ENCODE measurements around the gene PM20D1.
"Not testable (repeated sequence)": the region's sequence is repeated elsewhere in the genome, so short reads cannot be mapped to it uniquely, and the experiment has no call there.

PM20D1 gene

DNA sequence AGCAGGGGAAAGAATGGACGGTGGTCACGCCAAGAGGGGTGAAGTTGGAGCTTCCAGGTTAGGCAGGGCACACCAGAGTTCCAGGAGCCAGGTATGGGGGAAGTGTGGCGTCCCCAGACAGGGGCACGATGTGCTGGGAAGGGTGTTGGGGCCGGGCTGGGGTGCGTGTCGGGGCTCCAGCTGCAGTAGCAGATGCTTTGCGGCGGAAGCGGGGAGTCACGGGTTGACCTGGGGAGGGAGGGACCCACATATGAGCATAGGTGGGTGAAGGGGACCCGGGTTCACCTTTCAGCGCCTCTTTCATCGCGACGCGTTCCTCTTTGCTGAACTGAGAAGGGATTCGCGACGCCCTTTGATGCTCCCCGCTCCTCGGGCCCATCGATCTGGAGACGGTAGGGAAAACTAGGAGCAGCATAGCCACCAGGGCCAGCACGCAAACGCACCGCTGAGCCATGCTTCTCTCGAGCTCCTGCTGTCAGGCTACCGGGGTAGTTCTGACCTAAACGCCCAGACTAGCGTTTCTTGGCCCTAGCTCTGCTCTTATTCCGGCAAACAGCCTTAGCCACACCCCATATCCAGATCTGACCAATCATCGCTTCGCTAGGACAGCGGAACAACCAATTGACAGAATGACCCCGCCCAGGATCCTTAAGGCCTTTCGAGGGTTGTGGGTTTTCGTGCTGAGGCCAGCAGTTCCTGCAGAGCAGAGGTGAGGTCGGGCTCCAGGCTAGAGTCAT lies at the start of gene PM20D1:
TSS of gene PM20D1 (minus strand) at position 514 of the 737 bp plus-strand sequence. CDS start at position 454, 60 bp downstream.
- no peak for TF ChIP-seq CTCF (IDR thresholded peaks at IDR 0.05; ENCODE audit: insufficient read depth, low read depth, low read length, missing control alignments)
- H3K4me3 ChIP-seq (ENCODE audit: low read length): no peak within 1 kb of the TSS
- peak; percentile 44 for DNase-seq (ENCODE audit: low read depth)

GRCh38 chr1:205896351-205896750 lies 46.4 kb upstream of the PM20D1 start:
- DNase-seq (ENCODE audit: low read depth): no peak
- no peak overlapping the region for H3K4me3 ChIP-seq (ENCODE audit: low read length)
- TF ChIP-seq CTCF (IDR thresholded peaks at IDR 0.05; ENCODE audit: insufficient read depth, low read depth, low read length, missing control alignments): no peak

- DNase-seq (ENCODE audit: low read depth); H3K4me3 ChIP-seq (ENCODE audit: low read length): not testable (repeated sequence)
Observed at GRCh38 chr1:205894119-205894518, 44.2 kb upstream of the PM20D1 start.

GRCh38 chr1:205892175-205892574 lies 42.2 kb upstream of the PM20D1 start:
- H3K4me3 ChIP-seq (ENCODE audit: low read length): not testable (repeated sequence)

GRCh38 chr1:205891481-205891880 lies 41.5 kb upstream of the PM20D1 start:
- H3K4me3 ChIP-seq (ENCODE audit: low read length): not testable (repeated sequence)
- peak; percentile 17 for DNase-seq (ENCODE audit: low read depth)

More at GRCh38 chr1:205892175-205892574, 42.2 kb upstream of the PM20D1 start:
- DNase-seq (ENCODE audit: low read depth): not testable (repeated sequence)

DNA sequence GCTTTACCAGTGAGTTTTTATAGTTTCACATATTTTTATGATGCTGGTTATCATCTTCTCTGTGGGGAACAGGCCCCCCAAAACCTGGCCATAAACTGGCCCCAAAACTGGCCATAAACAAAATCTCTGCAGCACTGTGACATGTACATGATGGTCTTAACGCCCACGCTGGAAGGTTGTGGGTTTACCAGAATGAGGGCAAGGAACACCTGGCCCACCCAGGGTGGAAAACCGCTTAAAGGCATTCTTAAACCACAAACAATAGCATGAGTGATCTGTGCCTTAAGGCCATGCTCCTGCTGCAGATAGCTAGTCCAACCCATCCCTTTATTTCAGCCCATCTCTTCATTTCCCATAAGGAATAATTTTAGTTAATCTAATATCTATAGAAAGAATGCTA lies 40.7 kb upstream of the PM20D1 start:
- not testable (repeated sequence) for H3K4me3 ChIP-seq (ENCODE audit: low read length); DNase-seq (ENCODE audit: low read depth)

- not testable (repeated sequence) for H3K4me3 ChIP-seq (ENCODE audit: low read length)
Observed at GRCh38 chr1:205889706-205890105, 39.8 kb upstream of the PM20D1 start.

GRCh38 chr1:205889006-205889405 lies 39.1 kb upstream of the PM20D1 start:
- DNase-seq (ENCODE audit: low read depth); H3K4me3 ChIP-seq (ENCODE audit: low read length): not testable (repeated sequence)

More at GRCh38 chr1:205889706-205890105, 39.8 kb upstream of the PM20D1 start:
- peak; percentile 65 for DNase-seq (ENCODE audit: low read depth)

GRCh38 chr1:205883792-205884191 lies 33.9 kb upstream of the PM20D1 start:
- TF ChIP-seq CTCF (IDR thresholded peaks at IDR 0.05; ENCODE audit: insufficient read depth, low read depth, low read length, missing control alignments): no peak
- DNase-seq (ENCODE audit: low read depth): no peak
- no peak overlapping the region for H3K4me3 ChIP-seq (ENCODE audit: low read length)

GRCh38 chr1:205880923-205881322 lies 31.0 kb upstream of the PM20D1 start:
- no peak for DNase-seq (ENCODE audit: low read depth)
- no peak for TF ChIP-seq CTCF (IDR thresholded peaks at IDR 0.05; ENCODE audit: insufficient read depth, low read depth, low read length, missing control alignments)
- H3K4me3 ChIP-seq (ENCODE audit: low read length): no peak overlapping the region
